Globus pallidus (tissue), 1 donor: Measurements from ENCODE around the gene CTNNB1.

Experiments used
- DNase-seq: peaks from one replicate; pipeline ENCODE4 v3.0.0-alpha.2; 2015; ENCODE audit warnings: low spot score

Gene CTNNB1

GRCh38 chr3:41219424-41219823, 20.1 kb downstream of the CTNNB1 start:
- no peak for DNase-seq

GRCh38 chr3:41220906-41221677, 21.8 kb downstream of the CTNNB1 start:
- no peak for DNase-seq

- DNase-seq = no peak
Observed at GRCh38 chr3:41222012-41222411, 22.7 kb downstream of the CTNNB1 start.

GRCh38 chr3:41222501-41222900, 23.2 kb downstream of the CTNNB1 start:
- DNase-seq = no peak

- no peak for DNase-seq
Observed at GRCh38 chr3:41223078-41223477, 23.8 kb downstream of the CTNNB1 start.

- DNase-seq = no peak
Observed at GRCh38 chr3:41223691-41224090, 24.4 kb downstream of the CTNNB1 start.

- DNase-seq = no peak
Observed at GRCh38 chr3:41224120-41224806, 25.0 kb downstream of the CTNNB1 start.

- no peak for DNase-seq
Observed at GRCh38 chr3:41234823-41235721, 35.8 kb downstream of the CTNNB1 start.

- DNase-seq = no peak
Observed at GRCh38 chr3:41236228-41236627, 36.9 kb downstream of the CTNNB1 start.

GRCh38 chr3:41237907-41238306, 38.6 kb downstream of the CTNNB1 start:
- no peak for DNase-seq

GRCh38 chr3:41239587-41239986, 40.3 kb downstream of the CTNNB1 start:
- DNase-seq = no peak

GRCh38 chr3:41241161-41241560, 41.9 kb downstream of the CTNNB1 start:
- DNase-seq = no peak

GRCh38 chr3:41241800-41242571, 42.7 kb downstream of the CTNNB1 start:
- DNase-seq = no peak

- DNase-seq = no peak
Observed at GRCh38 chr3:41243183-41243582, 43.9 kb downstream of the CTNNB1 start.

- no peak for DNase-seq
Observed at GRCh38 chr3:41244620-41245336, 45.5 kb downstream of the CTNNB1 start.

GRCh38 chr3:41247055-41248004, 48.0 kb downstream of the CTNNB1 start:
- peak; percentile 68 for DNase-seq

GRCh38 chr3:41248525-41248924, 49.2 kb downstream of the CTNNB1 start:
- DNase-seq = no peak

GRCh38 chr3:41249318-41249717, 50.0 kb downstream of the CTNNB1 start:
- DNase-seq = no peak

GRCh38 chr3:41250825-41251224, 51.5 kb downstream of the CTNNB1 start:
- no peak for DNase-seq

GRCh38 chr3:41251593-41251992, 52.3 kb downstream of the CTNNB1 start:
- DNase-seq = no peak
